Osteoblast (primary cell): Measurements from ENCODE around the gene NCAM2. TPM values are rescaled to one million over a fixed set of nuclear protein-coding genes. Genes with fewer than 3 reads are reported as not detected.

Experiments used
- DNase-seq: peaks from one replicate; pipeline ENCODE4 v3.0.0; 2011; ENCODE audit warnings: low spot score, mixed read lengths; ENCODE audit not compliant: insufficient read length; ENCODE audit errors: missing footprints
- H2AFZ ChIP-seq: 2 replicates; pipeline ENCODE4 v1.6.0; 2011; ENCODE audit warnings: mild to moderate bottlenecking, low read length
- H3K27ac ChIP-seq: 2 replicates; pipeline ENCODE4 v1.5.1; 2011; ENCODE audit warnings: mild to moderate bottlenecking, low read depth, low read length, moderate library complexity
- H3K27me3 ChIP-seq: 2 replicates; pipeline ENCODE4 v1.6.0; 2012; ENCODE audit warnings: mild to moderate bottlenecking, control low read depth, inconsistent platforms, low read length, moderate library complexity; ENCODE audit not compliant: insufficient read depth
- H3K36me3 ChIP-seq: 2 replicates; pipeline ENCODE4 v1.5.1; 2011; ENCODE audit warnings: mild to moderate bottlenecking, low read length, control low read depth, moderate library complexity; ENCODE audit not compliant: insufficient read depth
- H3K4me1 ChIP-seq: 2 replicates; pipeline ENCODE4 v1.5.1; 2011; ENCODE audit warnings: mild to moderate bottlenecking, low read length, control low read depth, moderate library complexity; ENCODE audit not compliant: insufficient read depth
- H3K4me2 ChIP-seq: 2 replicates; pipeline ENCODE4 v1.6.0; 2011; ENCODE audit warnings: mild to moderate bottlenecking, low read length; ENCODE audit not compliant: insufficient read depth
- H3K4me3 ChIP-seq: fragments of 200-600 bp; sonication (generic); 3 replicates; pipeline ENCODE4 v1.5.1; 2012; ENCODE audit warnings: mild to moderate bottlenecking, low read length, inconsistent platforms; ENCODE audit not compliant: insufficient read depth
- H3K79me2 ChIP-seq: 2 replicates; pipeline ENCODE4 v1.6.0; 2012; ENCODE audit warnings: mild to moderate bottlenecking, low read length, control low read depth, inconsistent platforms; ENCODE audit not compliant: insufficient read depth
- H3K9me3 ChIP-seq: 2 replicates; pipeline ENCODE4 v1.5.1; 2011; ENCODE audit warnings: low read depth, low read length, control low read depth
- H4K20me1 ChIP-seq: 2 replicates; pipeline ENCODE4 v1.6.0; 2012; ENCODE audit warnings: mild to moderate bottlenecking, low read length, control low read depth; ENCODE audit not compliant: insufficient read depth
- total RNA-seq: library from RNA; depleted of rRNA; stranded (reverse); fragments of >200 nt; gene quantifications from 2 replicates; pipeline ENCODE4 v1.2.3, GENCODE V29; 2012
- TF ChIP-seq, protein P1 (sequence below): IDR thresholded peaks from 2 replicates; pipeline ENCODE4 v1.5.1; 2011; ENCODE audit warnings: mild to moderate bottlenecking, low read depth, low read length, moderate library complexity; ENCODE audit errors: extremely low read depth

The NCAM2 gene
- total RNA-seq, 1 donor: 8.0 TPM

DNA sequence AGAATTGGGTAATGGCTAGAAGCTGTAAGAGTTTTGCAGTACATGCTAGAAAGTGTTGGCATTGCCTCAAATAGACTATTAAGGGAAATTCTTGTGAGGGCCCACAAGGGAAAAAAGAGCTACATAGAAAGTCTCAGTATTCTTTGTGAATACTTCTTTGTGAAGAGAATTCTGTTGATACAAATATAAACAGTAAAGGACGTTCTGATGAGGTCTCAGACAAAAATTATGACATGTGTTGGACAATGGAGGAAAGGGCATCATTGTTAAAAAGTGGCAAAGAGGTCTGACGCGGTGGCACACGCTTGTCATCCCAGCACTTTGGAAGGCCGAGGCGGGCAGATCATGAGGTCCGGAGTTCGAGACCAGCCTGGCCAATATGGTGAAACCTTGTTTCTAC lies 458.9 kb downstream of the NCAM2 start:
- no peak overlapping the region for H3K4me3 ChIP-seq
- H3K4me1 ChIP-seq: no peaks in the 10 kb centered on the region
- H3K27me3 ChIP-seq: no peaks in the 10 kb centered on the region

DNA sequence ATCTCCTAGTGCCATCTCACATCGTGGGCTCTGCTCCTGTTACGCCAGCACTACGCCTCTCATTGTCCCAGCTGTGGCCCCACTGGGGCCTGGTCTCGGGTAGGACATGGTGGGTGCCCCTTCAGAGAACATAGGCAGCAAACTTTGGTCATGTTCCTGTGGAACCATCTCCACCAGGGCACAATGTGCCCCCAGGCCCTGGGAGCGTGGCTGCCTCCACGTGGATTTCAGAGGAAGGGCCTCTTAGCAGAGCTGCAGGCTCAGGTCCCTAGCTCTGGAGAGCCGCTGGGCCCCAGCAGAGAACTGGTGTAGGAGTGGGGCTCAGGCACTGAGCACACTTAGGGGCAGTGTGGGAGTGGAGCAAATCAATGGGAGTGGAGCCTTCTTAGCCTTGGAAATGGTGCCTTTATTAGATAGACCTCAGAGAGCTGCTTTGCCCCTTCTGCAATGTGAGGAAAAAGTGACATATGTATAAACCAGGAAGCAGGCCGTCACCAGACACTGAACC lies 460.0 kb downstream of the NCAM2 start:
- no peak overlapping the region for H3K27ac ChIP-seq
- H3K4me3 ChIP-seq: no peak overlapping the region

More for the DNA sequence above, 458.9 kb downstream of the NCAM2 start:
- Histone ChIP-seq H3K27ac (no peak overlapping the region), H2AFZ (no peak overlapping the region), H4K20me1 (no peaks in the 10 kb centered on the region), H3K36me3 (no peaks in the 10 kb centered on the region), H3K4me2 (no peak overlapping the region), H3K79me2 (no peaks in the 10 kb centered on the region), H3K9me3 (no peaks in the 10 kb centered on the region)
- DNase-seq: no peak
- TF ChIP-seq, protein P1, sequence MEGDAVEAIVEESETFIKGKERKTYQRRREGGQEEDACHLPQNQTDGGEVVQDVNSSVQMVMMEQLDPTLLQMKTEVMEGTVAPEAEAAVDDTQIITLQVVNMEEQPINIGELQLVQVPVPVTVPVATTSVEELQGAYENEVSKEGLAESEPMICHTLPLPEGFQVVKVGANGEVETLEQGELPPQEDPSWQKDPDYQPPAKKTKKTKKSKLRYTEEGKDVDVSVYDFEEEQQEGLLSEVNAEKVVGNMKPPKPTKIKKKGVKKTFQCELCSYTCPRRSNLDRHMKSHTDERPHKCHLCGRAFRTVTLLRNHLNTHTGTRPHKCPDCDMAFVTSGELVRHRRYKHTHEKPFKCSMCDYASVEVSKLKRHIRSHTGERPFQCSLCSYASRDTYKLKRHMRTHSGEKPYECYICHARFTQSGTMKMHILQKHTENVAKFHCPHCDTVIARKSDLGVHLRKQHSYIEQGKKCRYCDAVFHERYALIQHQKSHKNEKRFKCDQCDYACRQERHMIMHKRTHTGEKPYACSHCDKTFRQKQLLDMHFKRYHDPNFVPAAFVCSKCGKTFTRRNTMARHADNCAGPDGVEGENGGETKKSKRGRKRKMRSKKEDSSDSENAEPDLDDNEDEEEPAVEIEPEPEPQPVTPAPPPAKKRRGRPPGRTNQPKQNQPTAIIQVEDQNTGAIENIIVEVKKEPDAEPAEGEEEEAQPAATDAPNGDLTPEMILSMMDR: no peak

DNA sequence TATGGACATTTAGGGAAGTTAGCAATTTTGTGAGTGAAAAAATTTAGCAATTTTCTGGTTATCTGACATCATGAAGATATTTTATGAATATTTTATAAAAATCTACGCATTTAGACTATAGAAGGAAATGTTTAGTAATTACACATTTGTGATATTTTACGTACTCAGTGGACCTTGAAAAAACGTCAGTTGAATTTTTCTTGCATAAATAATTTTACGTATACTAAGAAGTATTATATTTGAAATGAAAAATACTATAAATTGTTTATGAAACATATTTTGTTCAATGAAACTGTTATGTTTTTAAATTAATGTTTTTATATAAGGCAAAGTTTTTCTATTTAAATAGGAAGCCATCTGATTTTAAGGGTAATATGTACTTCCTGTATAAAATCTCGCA lies 462.8 kb downstream of the NCAM2 start:
- H3K27ac ChIP-seq: no peak overlapping the region
- TF ChIP-seq, protein P1: no peak
- H2AFZ ChIP-seq: no peak overlapping the region
- H3K36me3 ChIP-seq: no peaks in the 10 kb centered on the region
- H3K4me2 ChIP-seq: no peak overlapping the region
- H3K79me2 ChIP-seq: no peaks in the 10 kb centered on the region
- no peaks in the 10 kb centered on the region for H3K4me1 ChIP-seq
- no peak overlapping the region for H3K4me3 ChIP-seq
- no peak for DNase-seq
- H3K27me3 ChIP-seq: no peaks in the 10 kb centered on the region
- no peaks in the 10 kb centered on the region for H4K20me1 ChIP-seq
- no peaks in the 10 kb centered on the region for H3K9me3 ChIP-seq

More for the DNA sequence above, 460.0 kb downstream of the NCAM2 start:
- Histone ChIP-seq H3K4me1 (no peaks in the 10 kb centered on the region), H3K27me3 (no peaks in the 10 kb centered on the region), H3K4me2 (no peak overlapping the region), H3K9me3 (no peaks in the 10 kb centered on the region), H3K79me2 (no peaks in the 10 kb centered on the region), H4K20me1 (no peaks in the 10 kb centered on the region), H2AFZ (no peak overlapping the region), H3K36me3 (no peaks in the 10 kb centered on the region)
- DNase-seq: no peak
- TF ChIP-seq, protein P1: no peak

DNA sequence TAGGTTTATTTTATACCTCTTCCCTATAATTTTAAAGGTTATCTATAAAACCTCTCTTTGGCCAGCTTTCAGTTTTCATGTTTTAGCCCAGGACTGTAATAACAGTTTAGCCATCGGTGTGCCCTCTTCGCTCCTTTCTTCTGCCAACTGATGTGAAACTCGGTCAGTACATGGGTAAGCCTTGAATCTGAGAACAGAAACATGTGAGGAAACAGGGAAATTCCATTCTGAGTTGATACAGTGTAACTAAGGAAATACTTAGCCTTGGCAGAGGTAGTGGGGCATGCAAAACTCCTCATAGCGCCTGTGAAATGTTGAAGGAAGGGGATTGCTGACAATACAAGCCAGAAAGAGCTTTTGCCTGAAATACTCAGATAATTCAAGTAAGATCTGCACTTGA lies 465.2 kb downstream of the NCAM2 start:
- Histone ChIP-seq H3K4me2 (no peak overlapping the region), H3K4me3 (no peak overlapping the region), H3K9me3 (no peaks in the 10 kb centered on the region), H3K79me2 (no peaks in the 10 kb centered on the region), H3K36me3 (no peaks in the 10 kb centered on the region), H3K4me1 (no peaks in the 10 kb centered on the region), H4K20me1 (no peaks in the 10 kb centered on the region), H3K27me3 (no peaks in the 10 kb centered on the region), H2AFZ (no peak overlapping the region), H3K27ac (no peak overlapping the region)
- TF ChIP-seq, protein P1: no peak
- no peak for DNase-seq
